Neural cell (in vitro differentiated cells): Measurements from ENCODE around the gene LEP. TPM values are rescaled to one million over a fixed set of nuclear protein-coding genes. Genes with fewer than 3 reads are reported as not detected.

Experiments used
- H2AFZ ChIP-seq: fragments of 200-600, 300-800 bp; sonication (generic), shearing (Covaris generic); 2 replicates; pipeline ENCODE4 v1.6.0; 2014; ENCODE audit warnings: low read depth, mild to moderate bottlenecking, antibody characterized with exemption, low read length, moderate library complexity
- H3F3A ChIP-seq: fragments of 200-600 bp; shearing (Covaris generic); 2 replicates; pipeline ENCODE4 v1.6.1; 2016; ENCODE audit warnings: mild to moderate bottlenecking, moderate library complexity, mixed read lengths, antibody characterized with exemption, low read length; ENCODE audit not compliant: insufficient read depth, poor library complexity, severe bottlenecking
- H3K27ac ChIP-seq: fragments of 200-600, 300-800 bp; sonication (generic), shearing (Covaris generic); 2 replicates; pipeline ENCODE4 v1.5.1; 2014; ENCODE audit warnings: mild to moderate bottlenecking, low read length, moderate library complexity
- H3K27me3 ChIP-seq: fragments of 300-800, 200-600 bp; sonication (generic), shearing (Covaris generic); 2 replicates; pipeline ENCODE4 v1.6.0; 2014; ENCODE audit warnings: mild to moderate bottlenecking, low read depth, low read length, moderate library complexity; ENCODE audit not compliant: insufficient read depth
- H3K36me3 ChIP-seq: fragments of 300-800, 200-600 bp; sonication (generic), shearing (Covaris generic); 2 replicates; pipeline ENCODE4 v1.5.1; 2014; ENCODE audit warnings: mild to moderate bottlenecking, antibody characterized with exemption, low read length, moderate library complexity; ENCODE audit not compliant: insufficient read depth
- H3K4me2 ChIP-seq: fragments of 300-800, 200-600 bp; sonication (generic), shearing (Covaris generic); 2 replicates; pipeline ENCODE4 v1.6.0; 2014; ENCODE audit warnings: mild to moderate bottlenecking, low read length
- H3K4me3 ChIP-seq: fragments of 300-800, 200-600 bp; sonication (generic), shearing (Covaris generic); 2 replicates; pipeline ENCODE4 v1.5.1; 2014; ENCODE audit warnings: mild to moderate bottlenecking, low read length, moderate library complexity
- H3K79me2 ChIP-seq: fragments of 200-600 bp; shearing (Covaris generic); replicated peaks from 2 replicates; pipeline ENCODE4 v1.6.0; 2014; ENCODE audit warnings: mild to moderate bottlenecking, low read length, moderate library complexity; ENCODE audit not compliant: insufficient read depth
- H3K9ac ChIP-seq: fragments of 300-800, 200-600 bp; sonication (generic), shearing (Covaris generic); 2 replicates; pipeline ENCODE4 v1.6.1; 2016; ENCODE audit warnings: mild to moderate bottlenecking, low read length, mixed read lengths
- H3K9me2 ChIP-seq: fragments of 200-600 bp; shearing (Covaris generic); 2 replicates; pipeline ENCODE4 v1.6.1; 2016; ENCODE audit warnings: mild to moderate bottlenecking, low read length, mixed read lengths; ENCODE audit not compliant: insufficient read depth
- H3K9me3 ChIP-seq: fragments of 200-600, 300-800 bp; sonication (generic), shearing (Covaris generic); 2 replicates; pipeline ENCODE4 v1.6.1; 2016; ENCODE audit warnings: mild to moderate bottlenecking, mixed run types, low read length, moderate library complexity, mixed read lengths
- H4K20me1 ChIP-seq: fragments of 200-600 bp; shearing (Covaris generic); 2 replicates; pipeline ENCODE4 v1.6.1; 2016; ENCODE audit warnings: mild to moderate bottlenecking, mixed run types; ENCODE audit not compliant: insufficient read depth
- EZH2 ChIP-seq: fragments of 200-600, 300-800 bp; shearing (Covaris generic), sonication (generic); IDR thresholded peaks from 2 replicates; pipeline ENCODE4 v1.6.1; 2014; ENCODE audit warnings: antibody characterized with exemption, low read length, borderline replicate concordance, mild to moderate bottlenecking; ENCODE audit not compliant: insufficient read depth, poor library complexity, severe bottlenecking
- MXI1 ChIP-seq: fragments of 450-650 bp; conservative IDR thresholded peaks from 2 replicates; pipeline ENCODE4 v1.6.1; 2014; ENCODE audit warnings: antibody characterized with exemption, mild to moderate bottlenecking; ENCODE audit not compliant: poor library complexity, severe bottlenecking
- POLR2AphosphoS5 ChIP-seq: IDR thresholded peaks from 2 replicates; pipeline ENCODE4 v1.6.1; 2012
- RAD21 ChIP-seq: fragments of 450-650 bp; conservative IDR thresholded peaks from 2 replicates; pipeline ENCODE4 v1.6.1; 2014; ENCODE audit warnings: antibody characterized with exemption, mild to moderate bottlenecking, moderate library complexity
- SMC3 ChIP-seq: fragments of 450-650 bp; conservative IDR thresholded peaks from 2 replicates; pipeline ENCODE4 v1.6.1; 2014; ENCODE audit warnings: antibody characterized with exemption, mild to moderate bottlenecking, moderate library complexity; ENCODE audit not compliant: poor library complexity
- TAF1 ChIP-seq: IDR thresholded peaks from 2 replicates; pipeline ENCODE4 v1.6.1; 2012; ENCODE audit warnings: low read depth
- polyA plus RNA-seq: library from polyadenylated mRNA; depleted of rRNA; stranded (reverse); fragments of >200 nt; gene quantifications from 2 replicates; pipeline ENCODE4 v1.2.3, GENCODE V29; 2014
- TF ChIP-seq, protein P1 (sequence below): IDR thresholded peaks from 2 replicates; pipeline ENCODE4 v1.6.1; 2012; ENCODE audit warnings: borderline replicate concordance
- TF ChIP-seq, protein P2 (sequence below): fragments of 450-650 bp; IDR thresholded peaks from 2 replicates; pipeline ENCODE4 v1.5.1; 2014; ENCODE audit warnings: antibody characterized with exemption, mild to moderate bottlenecking, moderate library complexity; ENCODE audit not compliant: poor library complexity, severe bottlenecking

Gene LEP
- polyA plus RNA-seq, 1 donor from 2014 or later = not detected

DNA sequence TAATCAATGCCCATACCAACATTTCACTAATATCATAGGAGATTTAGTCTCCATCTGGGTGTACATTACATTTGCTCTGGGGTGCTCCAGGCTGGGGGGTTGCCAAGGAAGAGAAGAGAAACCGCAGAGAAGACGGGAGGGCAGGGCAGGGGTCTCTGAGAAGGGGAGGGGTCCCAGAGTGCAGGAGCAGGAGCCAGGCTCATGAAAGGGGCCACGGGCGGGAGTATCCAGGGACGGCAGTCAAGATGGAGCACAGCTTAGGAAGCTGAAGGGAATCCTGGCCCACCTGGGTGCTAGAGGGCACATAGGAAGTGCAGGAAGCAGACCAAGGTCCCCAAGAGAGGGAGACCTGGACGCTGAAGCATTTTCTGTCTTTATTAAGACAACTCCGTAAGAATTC, 2.2 kb downstream of the LEP start:
- H3K79me2 ChIP-seq = no peaks in the 10 kb centered on the region
- no peaks in the 10 kb centered on the region for H3F3A ChIP-seq
- H3K4me2 ChIP-seq = no peak overlapping the region
- no peak overlapping the region for H3K4me3 ChIP-seq
- no peak overlapping the region for H3K9ac ChIP-seq
- no peaks in the 10 kb centered on the region for H3K27me3 ChIP-seq
- no peaks in the 10 kb centered on the region for H4K20me1 ChIP-seq
- H3K36me3 ChIP-seq = no peaks in the 10 kb centered on the region
- no peaks in the 10 kb centered on the region for H3K9me3 ChIP-seq
- no peak for TF ChIP-seq TAF1
- TF ChIP-seq, protein P1, sequence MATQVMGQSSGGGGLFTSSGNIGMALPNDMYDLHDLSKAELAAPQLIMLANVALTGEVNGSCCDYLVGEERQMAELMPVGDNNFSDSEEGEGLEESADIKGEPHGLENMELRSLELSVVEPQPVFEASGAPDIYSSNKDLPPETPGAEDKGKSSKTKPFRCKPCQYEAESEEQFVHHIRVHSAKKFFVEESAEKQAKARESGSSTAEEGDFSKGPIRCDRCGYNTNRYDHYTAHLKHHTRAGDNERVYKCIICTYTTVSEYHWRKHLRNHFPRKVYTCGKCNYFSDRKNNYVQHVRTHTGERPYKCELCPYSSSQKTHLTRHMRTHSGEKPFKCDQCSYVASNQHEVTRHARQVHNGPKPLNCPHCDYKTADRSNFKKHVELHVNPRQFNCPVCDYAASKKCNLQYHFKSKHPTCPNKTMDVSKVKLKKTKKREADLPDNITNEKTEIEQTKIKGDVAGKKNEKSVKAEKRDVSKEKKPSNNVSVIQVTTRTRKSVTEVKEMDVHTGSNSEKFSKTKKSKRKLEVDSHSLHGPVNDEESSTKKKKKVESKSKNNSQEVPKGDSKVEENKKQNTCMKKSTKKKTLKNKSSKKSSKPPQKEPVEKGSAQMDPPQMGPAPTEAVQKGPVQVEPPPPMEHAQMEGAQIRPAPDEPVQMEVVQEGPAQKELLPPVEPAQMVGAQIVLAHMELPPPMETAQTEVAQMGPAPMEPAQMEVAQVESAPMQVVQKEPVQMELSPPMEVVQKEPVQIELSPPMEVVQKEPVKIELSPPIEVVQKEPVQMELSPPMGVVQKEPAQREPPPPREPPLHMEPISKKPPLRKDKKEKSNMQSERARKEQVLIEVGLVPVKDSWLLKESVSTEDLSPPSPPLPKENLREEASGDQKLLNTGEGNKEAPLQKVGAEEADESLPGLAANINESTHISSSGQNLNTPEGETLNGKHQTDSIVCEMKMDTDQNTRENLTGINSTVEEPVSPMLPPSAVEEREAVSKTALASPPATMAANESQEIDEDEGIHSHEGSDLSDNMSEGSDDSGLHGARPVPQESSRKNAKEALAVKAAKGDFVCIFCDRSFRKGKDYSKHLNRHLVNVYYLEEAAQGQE = no peak
- TF ChIP-seq RAD21 = no peak
- TF ChIP-seq EZH2 = no peak
- TF ChIP-seq MXI1 = no peak
- TF ChIP-seq SMC3 = no peak
- TF ChIP-seq, protein P2, sequence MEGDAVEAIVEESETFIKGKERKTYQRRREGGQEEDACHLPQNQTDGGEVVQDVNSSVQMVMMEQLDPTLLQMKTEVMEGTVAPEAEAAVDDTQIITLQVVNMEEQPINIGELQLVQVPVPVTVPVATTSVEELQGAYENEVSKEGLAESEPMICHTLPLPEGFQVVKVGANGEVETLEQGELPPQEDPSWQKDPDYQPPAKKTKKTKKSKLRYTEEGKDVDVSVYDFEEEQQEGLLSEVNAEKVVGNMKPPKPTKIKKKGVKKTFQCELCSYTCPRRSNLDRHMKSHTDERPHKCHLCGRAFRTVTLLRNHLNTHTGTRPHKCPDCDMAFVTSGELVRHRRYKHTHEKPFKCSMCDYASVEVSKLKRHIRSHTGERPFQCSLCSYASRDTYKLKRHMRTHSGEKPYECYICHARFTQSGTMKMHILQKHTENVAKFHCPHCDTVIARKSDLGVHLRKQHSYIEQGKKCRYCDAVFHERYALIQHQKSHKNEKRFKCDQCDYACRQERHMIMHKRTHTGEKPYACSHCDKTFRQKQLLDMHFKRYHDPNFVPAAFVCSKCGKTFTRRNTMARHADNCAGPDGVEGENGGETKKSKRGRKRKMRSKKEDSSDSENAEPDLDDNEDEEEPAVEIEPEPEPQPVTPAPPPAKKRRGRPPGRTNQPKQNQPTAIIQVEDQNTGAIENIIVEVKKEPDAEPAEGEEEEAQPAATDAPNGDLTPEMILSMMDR = no peak
- H2AFZ ChIP-seq = no peak overlapping the region
- H3K27ac ChIP-seq = no peak overlapping the region
- H3K9me2 ChIP-seq = no peaks in the 10 kb centered on the region

DNA sequence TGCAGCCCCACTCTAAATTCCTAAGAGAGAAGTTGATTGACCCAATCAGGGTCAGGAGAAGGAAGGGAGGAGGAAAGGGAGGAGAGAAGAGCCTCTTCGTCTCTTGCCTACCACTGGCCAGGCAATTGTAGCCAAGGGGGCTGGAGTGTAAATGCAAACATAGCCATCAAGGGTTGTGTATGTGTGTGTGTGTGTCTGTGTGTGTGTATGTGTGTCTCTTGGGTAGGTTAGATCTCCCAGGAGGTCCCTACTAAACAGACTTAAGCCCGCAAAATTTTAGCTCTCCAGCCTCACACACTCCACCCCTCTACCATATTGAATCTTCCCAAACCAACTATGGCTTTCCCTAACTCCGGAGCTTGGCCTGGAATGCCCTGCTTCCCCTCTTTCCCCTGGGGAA, 3.8 kb downstream of the LEP start:
- Histone ChIP-seq H4K20me1 (no peaks in the 10 kb centered on the region), H3K4me2 (no peak overlapping the region), H3K4me3 (no peak overlapping the region), H3K9me2 (no peaks in the 10 kb centered on the region), H3K27me3 (no peaks in the 10 kb centered on the region), H3K79me2 (no peaks in the 10 kb centered on the region), H3K9me3 (no peaks in the 10 kb centered on the region), H3F3A (no peaks in the 10 kb centered on the region), H2AFZ (no peak overlapping the region), H3K9ac (no peak overlapping the region), H3K27ac (no peak overlapping the region), H3K36me3 (no peaks in the 10 kb centered on the region)
- TF ChIP-seq, protein P1 = no peak
- TF ChIP-seq MXI1 (no peak), POLR2AphosphoS5 (no peak), SMC3 (no peak)
